Renal cortical epithelial cell (primary cell): ENCODE results near the gene GPR25. TPM values are rescaled to one million over a fixed set of nuclear protein-coding genes. Genes with fewer than 3 reads are reported as not detected.
A peak's percentile ranks its signal among the peaks of the same experiment; 100 is the strongest.

Experiments used
- DNase-seq: peaks from one replicate; pipeline ENCODE4 v3.0.0-alpha.2; 2011; ENCODE audit warnings: low read depth
- total RNA-seq: library from RNA; depleted of rRNA; stranded (reverse); fragments of >200 nt; gene quantifications from 2 replicates; pipeline ENCODE4 v1.2.3, GENCODE V29; 2014

The GPR25 gene, protein sequence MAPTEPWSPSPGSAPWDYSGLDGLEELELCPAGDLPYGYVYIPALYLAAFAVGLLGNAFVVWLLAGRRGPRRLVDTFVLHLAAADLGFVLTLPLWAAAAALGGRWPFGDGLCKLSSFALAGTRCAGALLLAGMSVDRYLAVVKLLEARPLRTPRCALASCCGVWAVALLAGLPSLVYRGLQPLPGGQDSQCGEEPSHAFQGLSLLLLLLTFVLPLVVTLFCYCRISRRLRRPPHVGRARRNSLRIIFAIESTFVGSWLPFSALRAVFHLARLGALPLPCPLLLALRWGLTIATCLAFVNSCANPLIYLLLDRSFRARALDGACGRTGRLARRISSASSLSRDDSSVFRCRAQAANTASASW
- 0.10 TPM in 1 of 2 replicates, not detected in the other for total RNA-seq

DNA sequence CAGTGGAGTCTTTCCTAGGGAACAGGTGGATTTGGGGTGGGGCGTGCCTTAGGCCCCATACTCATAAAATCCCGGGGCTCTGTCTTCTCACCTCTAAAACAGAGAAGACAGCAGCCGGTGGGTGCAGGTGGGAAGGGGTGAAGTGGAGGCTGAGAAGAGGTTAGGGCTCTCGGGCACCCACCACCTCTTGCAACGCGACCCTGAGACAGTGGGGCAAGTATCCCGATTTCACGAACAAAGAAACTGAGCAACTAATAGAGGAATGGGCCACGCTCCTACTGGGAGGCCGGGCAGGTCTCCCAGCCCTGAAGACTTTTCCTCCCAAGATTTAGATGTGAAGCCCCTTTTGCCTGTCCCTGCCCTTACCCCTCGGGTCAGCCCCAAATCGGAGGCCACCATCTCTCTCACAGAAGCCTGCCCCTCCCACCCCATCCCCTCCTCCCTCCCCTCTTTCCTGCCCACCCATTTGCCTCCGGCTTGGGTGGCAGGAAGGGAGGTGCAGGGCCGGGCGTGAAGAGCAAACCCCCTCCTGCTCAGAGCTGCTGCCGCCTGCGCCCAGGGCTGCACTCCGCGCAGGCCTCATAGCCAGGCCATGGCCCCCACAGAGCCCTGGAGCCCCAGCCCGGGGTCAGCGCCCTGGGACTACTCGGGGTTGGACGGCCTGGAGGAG, at the start of gene GPR25:
Gene GPR25 (plus strand): TSS at position 536 of the 670 bp plus-strand sequence. CDS start 57 bp downstream, at position 593.
- no peak for DNase-seq

DNA sequence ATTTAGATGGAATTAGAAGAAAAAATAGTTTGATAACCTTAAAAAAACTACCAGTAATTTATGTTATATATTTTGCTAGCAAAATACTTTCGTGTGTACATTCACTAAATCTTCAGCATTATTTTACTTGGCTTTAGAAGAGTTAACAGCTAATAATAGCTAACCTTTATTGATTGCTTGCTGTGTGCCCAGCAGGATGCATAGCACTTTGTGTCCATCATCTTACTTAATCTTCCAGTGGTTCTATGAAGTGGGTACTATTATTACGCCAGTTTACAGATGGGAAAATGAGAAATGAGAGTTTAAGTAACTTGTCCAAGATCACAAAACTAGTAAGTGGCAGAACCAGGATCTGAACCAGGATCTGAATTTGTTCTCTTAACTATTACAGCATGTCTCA, 41.7 kb upstream of the GPR25 start:
- DNase-seq: no peak

DNA sequence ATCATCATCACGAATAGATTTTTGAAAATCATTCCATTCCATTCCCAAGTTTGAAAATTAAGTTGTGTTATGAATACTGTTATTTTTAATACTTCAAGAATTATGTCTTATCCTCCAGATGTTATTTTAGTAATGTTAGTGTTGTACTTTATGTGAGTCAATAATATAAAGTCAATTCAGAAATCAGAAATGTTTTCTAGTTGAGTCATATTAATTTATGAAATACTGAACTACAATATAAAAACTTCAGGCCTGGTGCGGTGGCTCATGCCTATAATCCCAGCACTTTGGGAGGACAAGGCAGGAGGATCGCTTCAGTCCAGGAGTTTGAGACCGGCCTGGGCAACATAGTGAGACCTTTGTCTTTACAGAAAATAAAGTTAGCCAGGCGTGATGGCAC, 38.4 kb upstream of the GPR25 start:
- no peak for DNase-seq

DNA sequence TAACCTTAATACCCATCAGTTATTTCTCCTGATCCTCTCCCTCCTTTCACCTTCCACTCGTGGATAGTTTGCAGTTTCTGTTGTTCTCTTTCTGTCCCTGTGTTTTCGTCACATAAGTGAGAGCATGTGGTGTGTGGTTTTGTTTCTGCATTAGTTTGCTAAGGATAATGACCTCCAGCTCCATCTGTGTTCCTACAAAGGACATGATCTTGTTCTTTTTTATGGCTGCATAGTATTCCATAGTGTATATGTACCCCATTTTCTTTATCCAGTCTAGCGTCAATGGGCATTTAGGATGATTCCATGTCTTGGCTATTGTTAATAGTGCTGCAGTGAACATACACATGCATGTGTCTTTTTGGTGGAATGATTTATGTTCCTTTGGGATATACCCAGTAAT, 36.6 kb upstream of the GPR25 start:
- DNase-seq: no peak

DNA sequence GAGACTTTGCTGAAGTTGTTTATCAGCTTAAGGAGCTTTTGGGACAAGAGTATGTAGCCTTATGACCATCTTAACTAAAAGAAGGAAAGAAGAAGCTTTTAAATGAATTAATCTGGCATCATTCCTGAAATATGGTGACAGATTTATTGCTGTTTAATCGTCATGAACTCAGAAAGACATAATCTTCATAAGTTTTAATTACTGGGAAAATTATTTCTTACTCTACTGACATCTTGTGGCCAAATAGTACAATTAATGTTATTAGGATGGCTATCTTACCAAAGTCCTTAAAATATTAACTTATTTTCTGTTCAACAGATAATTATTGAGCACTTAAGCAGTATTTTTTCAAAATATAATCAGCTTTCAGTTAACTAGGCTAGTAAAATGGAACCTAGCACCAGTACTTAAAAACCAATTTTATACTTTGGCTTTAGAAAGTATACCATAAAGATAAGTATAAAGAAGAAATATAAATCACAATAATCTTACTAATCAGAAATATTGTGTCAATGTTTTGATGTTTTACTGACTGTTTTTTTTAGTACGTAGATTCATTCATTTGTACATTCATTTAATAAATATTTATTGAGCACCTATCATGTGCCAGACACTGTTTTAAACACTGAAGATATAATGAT, 34.7 kb upstream of the GPR25 start:
- DNase-seq: peak; percentile 40

DNA sequence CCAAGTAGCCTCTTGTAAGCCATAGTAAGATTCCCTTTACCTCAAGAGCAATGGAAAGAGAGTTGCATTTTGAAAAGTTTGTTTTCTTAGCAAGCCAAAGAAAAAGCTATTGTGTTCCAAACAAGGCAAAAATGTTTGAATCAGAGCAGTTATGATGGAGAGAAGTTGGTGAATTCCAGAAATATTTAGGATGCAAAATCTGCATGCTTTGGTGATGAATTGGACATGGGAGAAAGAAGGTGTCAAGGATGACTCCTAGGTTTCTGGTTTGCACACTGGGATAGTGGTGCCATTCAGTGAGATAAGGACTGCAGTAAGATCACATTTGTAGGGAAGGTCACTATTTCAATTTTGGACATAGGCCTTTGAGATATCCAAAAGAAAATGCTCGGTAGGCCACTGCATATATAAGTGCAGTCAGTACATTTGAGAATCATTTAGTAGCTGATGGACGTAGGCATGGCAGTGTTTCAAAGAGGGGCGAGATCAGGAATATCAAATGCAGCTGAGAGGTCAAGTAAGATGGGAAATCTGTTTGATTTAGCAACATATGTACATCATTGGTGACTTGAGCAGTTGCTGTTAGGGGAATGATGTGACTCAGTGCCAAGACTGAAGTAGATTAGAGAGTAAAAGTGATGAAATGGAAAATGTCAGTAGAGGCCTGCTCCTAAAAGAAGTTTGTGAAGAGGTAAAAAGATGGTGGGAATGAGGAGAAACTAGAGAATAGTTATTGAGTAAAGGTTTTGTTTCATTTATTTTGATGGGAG, 33.9 kb upstream of the GPR25 start:
- DNase-seq: no peak

DNA sequence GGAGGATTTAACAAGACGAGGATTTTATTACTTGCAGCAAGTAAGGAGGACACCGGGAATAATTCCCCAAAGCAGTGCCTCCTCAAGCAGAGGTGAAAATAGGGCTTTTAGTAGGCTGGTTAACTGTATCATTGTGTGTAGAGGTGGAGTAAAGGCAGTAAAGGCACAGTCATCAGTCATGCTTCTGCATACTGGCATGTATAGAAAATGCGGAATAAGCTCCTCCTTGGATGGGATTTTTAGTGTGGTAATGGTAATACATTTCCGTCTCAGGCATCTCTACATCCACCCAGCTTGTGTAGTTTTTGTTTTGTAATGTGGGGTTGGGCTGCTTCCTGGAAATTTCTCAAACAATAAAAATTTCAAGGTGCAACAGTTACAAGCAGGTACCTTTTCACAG, 27.4 kb upstream of the GPR25 start:
- no peak for DNase-seq

DNA sequence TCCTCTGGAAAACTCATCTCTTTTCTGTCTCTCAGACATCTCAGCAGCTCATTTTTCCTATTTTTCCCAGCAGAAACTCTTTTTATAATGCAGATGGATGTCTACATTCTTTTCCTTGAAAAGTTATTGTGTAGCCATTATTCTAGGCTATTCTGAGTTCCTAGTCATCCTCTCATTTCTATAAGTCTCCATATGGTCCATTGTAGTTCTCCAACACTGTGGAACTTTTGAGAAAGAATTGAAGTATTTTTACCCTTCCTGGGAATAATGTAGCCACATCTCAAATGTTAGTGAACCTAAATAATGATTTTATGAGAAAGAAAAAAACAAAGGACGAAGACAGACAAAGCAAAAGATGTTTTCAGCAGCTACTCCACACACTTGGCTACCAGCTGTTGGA, 26.4 kb upstream of the GPR25 start:
- no peak for DNase-seq

DNA sequence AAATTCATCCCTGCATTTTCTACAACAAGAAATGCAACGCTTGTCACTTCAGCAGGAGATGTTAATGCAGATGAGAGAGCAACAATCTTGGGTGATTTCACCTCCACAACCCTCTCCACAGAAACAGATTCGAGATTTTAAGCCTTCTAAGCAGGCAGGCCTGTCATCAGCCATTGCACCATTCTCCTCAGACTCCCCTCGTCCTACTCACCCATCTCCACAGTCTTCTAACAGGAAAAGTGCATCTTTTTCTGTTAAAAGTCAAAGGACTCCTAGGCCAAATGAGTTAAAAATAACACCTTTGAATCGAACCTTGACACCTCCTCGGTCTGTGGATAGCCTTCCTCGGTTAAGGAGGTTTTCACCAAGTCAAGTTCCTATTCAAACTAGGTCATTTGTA, 23.4 kb upstream of the GPR25 start:
- no peak for DNase-seq

DNA sequence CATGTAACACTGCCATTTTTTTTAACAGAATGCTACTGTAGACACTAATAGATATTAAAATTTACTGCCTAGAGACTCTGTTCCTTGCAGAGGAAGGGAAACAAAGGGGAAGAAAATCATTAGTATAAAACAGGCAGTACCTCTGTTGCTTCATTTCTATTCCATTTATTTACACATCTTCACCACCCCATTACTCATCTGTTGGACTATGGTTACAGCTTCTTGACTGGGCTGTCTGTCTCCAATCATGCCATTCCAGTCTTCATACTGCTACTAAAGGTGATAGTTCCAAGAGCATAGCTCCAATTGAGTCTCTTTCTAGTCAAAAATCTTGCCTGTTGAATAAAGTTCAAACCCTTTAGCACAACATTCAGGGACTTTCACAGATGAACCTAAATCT, 22.2 kb upstream of the GPR25 start:
- peak; percentile 32 for DNase-seq

DNA sequence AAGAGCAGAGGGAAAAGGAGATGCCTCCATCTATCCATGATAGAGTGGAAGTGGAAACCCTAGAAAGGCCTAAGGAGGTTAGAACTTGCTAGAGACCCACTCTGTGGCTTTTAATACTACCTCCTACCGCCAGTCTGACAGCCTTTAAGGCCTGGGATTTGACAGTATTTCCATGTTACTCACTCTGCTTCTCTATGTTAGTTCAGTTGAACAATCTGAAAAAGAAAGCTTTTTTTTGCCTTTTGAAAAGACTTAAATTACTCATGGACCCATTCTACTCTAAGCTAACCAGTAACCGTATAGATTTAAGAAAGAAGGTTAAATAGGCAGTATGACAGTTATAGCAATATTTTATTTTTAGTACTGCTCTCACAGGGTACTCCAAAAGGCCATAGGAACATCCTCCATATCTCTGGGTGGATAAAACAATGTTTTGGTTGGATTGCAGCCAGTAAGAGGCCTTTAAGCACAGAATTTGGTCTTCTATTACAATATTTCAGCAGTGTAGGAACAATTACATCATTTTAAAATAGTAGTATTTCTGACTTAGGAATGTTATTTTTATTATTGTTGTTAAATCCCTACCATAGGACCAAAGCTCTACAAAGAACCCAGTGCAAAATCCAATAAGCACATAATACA, 15.9 kb upstream of the GPR25 start:
- no peak for DNase-seq

DNA sequence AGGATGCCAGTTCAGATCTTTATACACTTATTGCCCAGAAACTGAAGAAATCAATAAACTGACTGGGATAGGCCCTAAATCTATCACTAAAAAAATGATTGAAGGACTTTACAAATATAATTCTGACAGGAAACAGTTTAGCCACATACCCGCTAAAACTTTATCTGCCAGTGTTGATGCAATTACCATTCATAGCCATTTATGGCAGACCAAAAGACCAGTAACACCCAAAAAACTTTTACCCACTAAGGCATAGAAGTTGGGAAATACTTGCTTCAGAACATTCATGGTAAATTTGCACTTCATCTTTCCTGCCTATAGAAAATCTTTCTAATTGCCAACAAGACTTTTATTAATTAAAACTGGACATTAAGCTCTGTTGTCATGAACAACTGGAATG, 15.0 kb upstream of the GPR25 start:
- no peak for DNase-seq

DNA sequence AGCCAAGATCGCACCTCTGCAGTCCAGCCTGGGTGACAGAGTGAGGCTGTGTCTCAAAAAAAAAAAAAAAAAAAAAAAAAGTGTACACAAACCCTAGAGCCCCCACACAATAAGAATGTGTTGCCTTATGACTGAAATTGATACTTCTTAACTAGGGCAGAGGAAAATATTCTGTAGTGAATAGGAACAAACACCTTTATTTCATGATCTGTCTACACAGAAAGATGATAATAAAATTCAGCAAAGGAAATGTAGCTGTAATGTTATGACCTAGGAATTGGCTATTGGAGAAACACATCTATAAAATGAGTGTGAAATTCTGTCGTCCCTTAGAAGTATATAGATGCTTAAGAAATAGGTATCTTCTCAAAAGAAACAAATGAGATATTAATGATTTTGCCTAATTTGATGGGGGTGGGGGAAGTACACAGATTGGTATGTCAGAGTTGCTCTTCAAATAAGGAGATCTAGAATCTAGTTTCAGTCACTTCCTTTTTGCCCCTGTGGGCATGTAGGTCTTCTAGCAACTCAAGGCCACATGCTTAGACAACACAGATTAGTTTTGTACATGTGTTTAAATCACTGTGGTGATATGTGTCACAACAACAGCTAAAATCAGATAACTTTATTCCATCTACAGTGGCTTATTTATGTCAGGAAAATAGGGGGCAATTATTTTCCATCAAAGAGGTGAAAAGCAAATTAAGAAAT, 10.7 kb upstream of the GPR25 start:
- no peak for DNase-seq

DNA sequence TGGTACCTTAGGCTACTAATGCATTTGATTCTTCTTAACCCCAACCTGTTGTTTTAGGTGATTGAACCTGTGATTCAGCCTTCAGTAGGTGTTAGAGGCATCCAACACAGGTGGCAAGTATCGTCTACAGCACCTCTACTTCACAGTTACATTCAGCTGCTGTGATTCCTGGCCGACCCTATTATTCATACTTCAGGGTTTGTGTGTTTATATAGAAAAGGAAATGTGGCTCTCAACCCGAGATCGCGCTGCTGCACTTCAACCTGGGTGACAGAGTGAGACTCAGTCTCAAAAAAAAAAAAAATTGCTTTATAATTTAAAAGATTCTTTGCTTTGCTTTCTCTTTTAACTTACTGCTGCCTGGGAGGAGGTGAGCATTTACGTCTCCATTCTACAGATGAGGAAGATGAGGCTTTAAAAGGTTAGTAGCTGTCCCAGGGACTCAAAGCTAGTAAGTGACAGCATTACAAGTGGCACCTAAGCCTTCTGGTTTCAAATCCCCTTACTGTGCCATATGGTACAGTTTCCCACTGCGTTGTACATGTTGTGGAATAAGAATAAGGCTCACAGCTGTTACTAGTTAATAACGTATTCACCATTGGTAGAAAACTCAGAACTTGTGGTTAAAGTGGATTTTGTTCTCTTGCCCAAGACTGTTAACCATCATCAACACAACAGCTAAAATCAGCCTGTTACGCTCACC, 9.9 kb upstream of the GPR25 start:
- DNase-seq: no peak

DNA sequence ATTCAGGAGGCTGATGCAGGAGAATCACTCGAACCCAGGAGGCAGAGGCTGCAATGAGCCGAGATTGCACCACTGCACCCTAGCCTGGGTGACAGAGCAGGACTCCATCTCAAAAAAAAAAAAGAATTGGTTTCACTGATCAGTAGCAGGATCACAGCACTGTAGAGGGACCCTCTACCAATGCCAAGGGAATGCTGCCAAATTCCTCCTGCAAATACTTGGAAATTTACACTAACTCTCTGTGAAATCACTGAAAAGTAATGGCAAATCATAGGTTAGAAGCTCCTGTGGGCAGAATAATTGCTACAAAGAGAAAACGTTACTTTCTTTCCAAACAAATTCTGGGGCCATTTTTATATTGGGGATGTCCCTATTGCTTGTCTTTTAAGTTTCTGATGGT, 6.7 kb upstream of the GPR25 start:
- DNase-seq: no peak

DNA sequence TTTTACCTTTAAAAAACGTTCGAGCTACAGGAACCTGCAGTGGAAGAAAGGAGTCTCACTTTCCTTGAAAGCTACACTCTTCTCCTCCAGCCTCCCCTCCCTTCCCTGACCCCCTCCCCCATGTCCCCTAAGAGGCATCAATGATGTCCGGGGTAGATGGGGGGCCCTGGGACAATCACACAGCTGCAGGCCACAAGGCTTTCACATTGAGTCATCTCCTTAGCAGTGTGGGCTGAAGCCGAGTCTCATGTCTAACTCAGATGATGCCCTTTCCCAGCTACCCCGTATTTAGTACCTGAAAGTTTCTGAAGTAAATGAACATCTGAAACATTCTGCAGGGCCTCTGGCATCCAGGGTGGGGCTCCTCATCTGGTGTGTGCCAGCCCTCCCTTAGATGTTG, 6.3 kb upstream of the GPR25 start:
- peak; percentile 28 for DNase-seq

DNA sequence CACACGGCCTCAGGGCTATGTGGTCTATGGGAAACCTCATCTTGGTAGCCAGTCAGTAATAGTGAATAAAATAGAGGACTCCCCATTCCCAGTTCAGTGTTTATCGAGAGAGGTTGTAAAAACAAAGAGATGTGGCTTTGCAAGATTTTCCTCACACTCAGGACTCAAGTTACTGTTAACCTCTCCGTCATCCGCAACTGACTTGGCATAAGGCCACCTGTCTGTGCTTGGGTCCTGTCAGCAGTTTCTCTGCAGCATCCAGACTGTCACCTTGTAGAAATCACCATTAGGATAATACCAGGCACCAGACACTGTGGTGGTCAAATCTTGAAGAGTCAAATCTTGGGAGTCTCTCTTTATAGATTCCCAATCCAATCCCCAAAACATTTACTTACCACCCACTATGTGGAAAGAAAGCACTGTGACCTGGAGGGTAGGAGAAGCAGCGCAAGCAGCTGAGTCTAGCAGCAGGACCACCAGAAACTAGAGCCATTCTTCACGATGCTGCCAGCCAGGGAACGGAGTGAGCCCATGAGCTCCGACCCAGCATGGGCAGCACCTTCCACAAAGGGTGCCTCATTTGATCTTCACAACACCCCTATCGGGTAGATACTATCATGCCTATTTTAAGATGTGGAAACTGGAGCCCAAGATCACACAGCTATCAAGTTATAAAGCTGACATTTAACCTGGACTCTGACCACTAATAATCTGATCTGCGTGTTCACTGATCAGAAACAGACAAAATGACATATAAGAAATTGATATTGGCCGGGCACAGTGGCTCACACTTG, 5.6 kb upstream of the GPR25 start:
- peak; percentile 45 for DNase-seq

DNA sequence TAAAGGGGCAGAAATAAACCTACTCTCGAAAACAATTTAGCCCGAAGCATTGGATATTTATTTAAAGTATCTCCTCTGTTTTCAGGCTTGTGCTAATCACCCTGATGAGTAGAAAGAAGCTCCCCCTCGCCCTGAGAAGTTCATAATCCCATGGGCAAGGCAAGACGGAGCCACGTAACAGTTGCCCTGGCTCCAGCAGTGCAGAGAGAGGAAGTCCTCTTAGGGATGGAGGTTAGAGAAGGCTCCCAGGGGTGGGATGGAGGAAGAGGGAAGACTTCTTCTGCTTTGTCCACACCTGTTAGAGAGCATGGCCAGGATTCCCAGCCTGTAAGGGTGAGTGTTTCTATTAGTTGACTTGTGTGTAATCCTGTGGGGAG, 3.4 kb upstream of the GPR25 start:
- DNase-seq: no peak

DNA sequence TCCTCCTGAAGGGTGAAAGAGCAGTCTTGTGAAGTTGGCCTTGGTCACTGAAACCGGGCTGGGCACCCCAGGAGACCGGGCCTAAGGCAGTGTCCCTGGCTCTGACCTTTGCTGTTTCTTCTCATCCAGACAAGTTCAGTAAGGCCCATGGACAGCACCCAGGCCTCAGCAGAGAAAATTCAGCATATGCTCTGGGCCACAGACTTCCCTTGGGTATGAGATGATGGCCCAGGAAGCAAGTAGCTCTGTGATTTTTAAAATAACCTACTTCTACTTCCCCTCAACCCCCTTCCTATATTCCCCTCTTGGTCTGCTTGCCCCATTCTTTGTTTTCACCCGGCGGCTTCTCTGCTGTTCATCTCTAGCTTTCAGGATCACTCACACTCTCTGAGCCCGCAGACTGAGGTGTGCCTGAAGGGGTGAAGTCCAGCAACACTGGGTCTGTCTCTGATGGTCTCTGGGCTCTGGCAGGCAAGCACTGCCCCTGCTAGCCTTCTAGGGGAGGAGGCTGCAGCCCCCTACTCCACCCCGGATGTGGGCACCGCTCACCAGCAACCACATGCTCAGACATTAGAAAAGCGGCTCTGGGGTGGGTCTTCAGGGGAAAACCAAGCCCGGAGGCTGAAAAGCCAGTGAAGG, 2.9 kb upstream of the GPR25 start:
- DNase-seq: no peak
